Neural cell (in vitro differentiated cells): ENCODE measurements around the gene GNAQ.

Experiments
- EP300 ChIP-seq: fragments of 450-650 bp; conservative IDR thresholded peaks from 2 replicates; pipeline ENCODE4 v1.6.1; 2014; ENCODE audit warnings: antibody characterized with exemption, mild to moderate bottlenecking, moderate library complexity; ENCODE audit not compliant: poor library complexity, severe bottlenecking
- EZH2 ChIP-seq: fragments of 200-600, 300-800 bp; shearing (Covaris generic), sonication (generic); IDR thresholded peaks from 2 replicates; pipeline ENCODE4 v1.6.1; 2014; ENCODE audit warnings: antibody characterized with exemption, low read length, borderline replicate concordance, mild to moderate bottlenecking; ENCODE audit not compliant: insufficient read depth, poor library complexity, severe bottlenecking
- MXI1 ChIP-seq: fragments of 450-650 bp; conservative IDR thresholded peaks from 2 replicates; pipeline ENCODE4 v1.6.1; 2014; ENCODE audit warnings: antibody characterized with exemption, mild to moderate bottlenecking; ENCODE audit not compliant: poor library complexity, severe bottlenecking
- POLR2AphosphoS5 ChIP-seq: IDR thresholded peaks from 2 replicates; pipeline ENCODE4 v1.6.1; 2012
- REST ChIP-seq: IDR thresholded peaks from 2 replicates; pipeline ENCODE4 v1.6.1; 2012; ENCODE audit warnings: borderline replicate concordance
- TAF1 ChIP-seq: IDR thresholded peaks from 2 replicates; pipeline ENCODE4 v1.6.1; 2012; ENCODE audit warnings: low read depth
- TF ChIP-seq, protein P1 (sequence below): fragments of 450-650 bp; IDR thresholded peaks from 2 replicates; pipeline ENCODE4 v1.5.1; 2014; ENCODE audit warnings: antibody characterized with exemption, mild to moderate bottlenecking, moderate library complexity; ENCODE audit not compliant: poor library complexity, severe bottlenecking

DNA sequence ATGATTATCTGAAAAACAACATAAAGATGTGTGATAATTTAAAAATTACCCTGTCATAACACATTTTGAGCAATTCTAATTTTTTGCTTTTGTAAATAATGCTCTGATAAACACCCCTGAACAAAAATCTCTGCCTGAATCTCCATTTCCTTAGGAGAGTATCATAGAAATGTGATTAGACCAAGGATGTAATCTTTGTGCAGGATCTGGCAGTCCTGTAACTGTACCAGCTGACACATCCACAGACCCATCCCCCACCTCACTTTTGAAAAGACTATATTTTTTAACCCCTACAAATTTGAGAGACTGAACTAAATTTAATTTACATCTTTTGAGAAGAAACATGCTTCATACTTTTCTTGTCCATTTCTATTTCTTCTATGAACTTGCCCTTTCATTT lies 101.7 kb downstream of the GNAQ start:
- TF ChIP-seq, protein P1, sequence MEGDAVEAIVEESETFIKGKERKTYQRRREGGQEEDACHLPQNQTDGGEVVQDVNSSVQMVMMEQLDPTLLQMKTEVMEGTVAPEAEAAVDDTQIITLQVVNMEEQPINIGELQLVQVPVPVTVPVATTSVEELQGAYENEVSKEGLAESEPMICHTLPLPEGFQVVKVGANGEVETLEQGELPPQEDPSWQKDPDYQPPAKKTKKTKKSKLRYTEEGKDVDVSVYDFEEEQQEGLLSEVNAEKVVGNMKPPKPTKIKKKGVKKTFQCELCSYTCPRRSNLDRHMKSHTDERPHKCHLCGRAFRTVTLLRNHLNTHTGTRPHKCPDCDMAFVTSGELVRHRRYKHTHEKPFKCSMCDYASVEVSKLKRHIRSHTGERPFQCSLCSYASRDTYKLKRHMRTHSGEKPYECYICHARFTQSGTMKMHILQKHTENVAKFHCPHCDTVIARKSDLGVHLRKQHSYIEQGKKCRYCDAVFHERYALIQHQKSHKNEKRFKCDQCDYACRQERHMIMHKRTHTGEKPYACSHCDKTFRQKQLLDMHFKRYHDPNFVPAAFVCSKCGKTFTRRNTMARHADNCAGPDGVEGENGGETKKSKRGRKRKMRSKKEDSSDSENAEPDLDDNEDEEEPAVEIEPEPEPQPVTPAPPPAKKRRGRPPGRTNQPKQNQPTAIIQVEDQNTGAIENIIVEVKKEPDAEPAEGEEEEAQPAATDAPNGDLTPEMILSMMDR = no peak
- TF ChIP-seq REST = no peak
- TF ChIP-seq EP300 = no peak
- TF ChIP-seq MXI1 = no peak
- no peak for TF ChIP-seq EZH2
- no peak for TF ChIP-seq TAF1
- no peak for TF ChIP-seq POLR2AphosphoS5
